HG03439 (cell line): ENCODE measurements around the gene PRR14L.

ENCODE experiments used
- ATAC-seq: cut with Tn5 transposase; IDR thresholded peaks from one replicate; pipeline ENCODE4 v1.9.1; 2021; ENCODE audit warnings: mild to moderate bottlenecking, moderate library complexity; ENCODE audit not compliant: unreplicated experiment

The PRR14L gene

DNA sequence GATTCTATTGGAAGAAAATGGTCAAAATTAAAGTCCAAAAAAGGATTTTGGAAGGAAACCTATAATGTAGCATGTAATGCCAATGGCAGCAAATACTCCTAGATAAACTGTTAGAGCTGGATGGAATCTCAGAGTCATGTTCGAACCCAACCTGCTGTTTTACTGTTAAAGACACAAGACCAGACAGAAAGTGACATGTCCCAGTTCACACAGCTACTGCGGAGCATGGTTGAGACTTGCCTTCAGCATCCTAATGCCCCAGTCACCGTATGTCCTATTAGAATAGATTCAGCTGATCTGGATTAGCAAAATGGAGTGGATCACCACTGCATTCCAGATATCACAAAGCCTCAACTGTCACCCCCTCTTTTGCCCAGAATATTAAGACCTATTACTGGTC lies 102.9 kb downstream of the PRR14L start:
- ATAC-seq: no peak

- no peak for ATAC-seq
Observed at GRCh38 chr22:31646186-31647019, 103.5 kb downstream of the PRR14L start.

GRCh38 chr22:31639436-31640039 lies 110.4 kb downstream of the PRR14L start:
- no peak for ATAC-seq

- ATAC-seq: no peak
Observed at GRCh38 chr22:31637891-31638618, 111.9 kb downstream of the PRR14L start.

DNA sequence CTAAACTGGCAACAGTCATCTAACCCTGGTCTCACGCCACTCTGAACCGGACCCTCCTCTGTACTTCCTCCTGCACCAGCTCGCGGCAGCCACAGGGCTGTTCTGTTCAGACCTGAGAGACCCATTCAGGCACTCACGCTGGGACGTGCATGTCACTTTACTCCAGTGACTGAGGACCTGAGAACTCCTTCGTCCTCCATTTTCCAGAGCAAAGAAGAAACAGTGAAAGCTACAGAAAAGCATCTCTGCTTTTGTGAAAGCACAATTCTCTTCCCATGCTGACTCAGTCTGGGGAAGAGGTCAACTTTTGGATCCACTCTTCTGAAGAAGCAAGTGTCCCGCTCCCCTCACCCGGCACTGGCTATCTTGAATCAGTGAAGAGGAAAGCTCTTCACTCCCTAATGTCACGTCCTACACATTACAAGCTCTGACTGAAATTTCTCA lies 112.5 kb downstream of the PRR14L start:
- ATAC-seq: no peak

GRCh38 chr22:31635638-31636306 lies 114.2 kb downstream of the PRR14L start:
- ATAC-seq: no peak

DNA sequence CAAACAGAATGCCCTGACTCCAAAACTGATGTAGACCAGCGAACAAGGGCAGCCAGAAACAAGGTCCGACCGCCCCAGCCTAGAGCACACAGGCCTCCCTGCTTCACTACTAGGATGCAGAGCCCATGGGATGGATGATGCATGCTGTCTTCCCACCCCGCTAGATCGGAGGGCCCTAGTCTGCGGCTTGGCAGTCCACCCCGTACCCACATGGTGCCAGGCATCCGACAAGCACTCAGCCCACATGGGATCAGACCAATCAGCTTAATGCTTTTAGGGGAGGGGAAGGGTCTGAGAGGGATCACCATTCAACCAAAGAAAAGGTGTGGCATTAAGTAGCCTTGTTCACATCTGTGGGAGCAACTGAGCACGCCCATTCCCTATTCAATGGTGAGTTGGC lies 118.5 kb downstream of the PRR14L start:
- no peak for ATAC-seq
